ENCODE results near the gene ZNF19. TPM values are rescaled to one million over a fixed set of nuclear protein-coding genes. Genes with fewer than 3 reads are reported as not detected.
"Not testable (repeated sequence)": the region's sequence is repeated elsewhere in the genome, so short reads cannot be mapped to it uniquely, and the experiment has no call there.

ZNF19 gene
- total RNA-seq, 2 experiments from 2014 or later: 3.7 to 3.9 TPM

GRCh38 chr16:71504901-71505300 lies 15.8 kb upstream of the ZNF19 start:
- CTCF ChIA-PET (ENCODE audit: unreplicated experiment): no interaction called here

GRCh38 chr16:71504051-71504450 lies 14.9 kb upstream of the ZNF19 start:
- DNase-seq (ENCODE audit: low spot score); H3K9me3 ChIP-seq (ENCODE audit: low read length); H3K9me2 ChIP-seq (ENCODE audit: insufficient read depth, low read length); H3K79me2 ChIP-seq (ENCODE audit: insufficient read depth, low read depth, low read length); H2AFZ ChIP-seq (ENCODE audit: low read length); H3K36me3 ChIP-seq (ENCODE audit: insufficient read depth, low read length); H3K4me3 ChIP-seq (ENCODE audit: low read depth, low read length, poor library complexity, severe bottlenecking); CTCF ChIA-PET (ENCODE audit: unreplicated experiment); H4K20me1 ChIP-seq (ENCODE audit: insufficient read depth, low read length); H3K27ac ChIP-seq (ENCODE audit: low read depth, low read length, poor library complexity, severe bottlenecking); intact Hi-C loops (cut with micrococcal nuclease; ENCODE audit: unreplicated experiment); POLR2A ChIA-PET; H3K4me1 ChIP-seq (ENCODE audit: insufficient read depth, low read length, poor library complexity, severe bottlenecking); BruUV-seq (replicated peaks); H3K4me2 ChIP-seq (ENCODE audit: low read length): not testable (repeated sequence)

More at GRCh38 chr16:71504901-71505300, 15.8 kb upstream of the ZNF19 start:
- no peaks in the 10 kb centered on the region for H3K79me2 ChIP-seq (ENCODE audit: insufficient read depth, low read depth, low read length)
- H3K4me1 ChIP-seq (ENCODE audit: insufficient read depth, low read length, poor library complexity, severe bottlenecking): no peaks in the 10 kb centered on the region
- H3K9me2 ChIP-seq (ENCODE audit: insufficient read depth, low read length): no peaks in the 10 kb centered on the region
- H2AFZ ChIP-seq (ENCODE audit: low read length): no peak overlapping the region
- no peaks in the 10 kb centered on the region for H3K36me3 ChIP-seq (ENCODE audit: insufficient read depth, low read length)
- intact Hi-C loops (cut with micrococcal nuclease; ENCODE audit: unreplicated experiment): no loop called here
- POLR2A ChIA-PET: no interaction called here
- no peaks in the 10 kb centered on the region for H3K9me3 ChIP-seq (ENCODE audit: low read length)
- H3K4me2 ChIP-seq (ENCODE audit: low read length): no peak overlapping the region
- no peak for DNase-seq (ENCODE audit: low spot score)
- no peak overlapping the region for H3K27ac ChIP-seq (ENCODE audit: low read depth, low read length, poor library complexity, severe bottlenecking)
- H4K20me1 ChIP-seq (ENCODE audit: insufficient read depth, low read length): no peaks in the 10 kb centered on the region
- H3K4me3 ChIP-seq (ENCODE audit: low read depth, low read length, poor library complexity, severe bottlenecking): no peak overlapping the region
- no TSS peak for BruUV-seq (replicated peaks)
- TF ChIP-seq EZH2phosphoT487 (IDR thresholded peaks at IDR 0.05; ENCODE audit: borderline replicate concordance, low read depth, low read length) (no peak), CTCF (conservative IDR thresholded peaks at IDR 0.05; ENCODE audit: low read length) (no peak)

- no TSS peak for BruUV-seq (replicated peaks)
- POLR2A ChIA-PET: no interaction called here
- TF ChIP-seq CTCF (conservative IDR thresholded peaks at IDR 0.05; ENCODE audit: low read length): peak; percentile 55
- no peak for TF ChIP-seq EZH2phosphoT487 (IDR thresholded peaks at IDR 0.05; ENCODE audit: borderline replicate concordance, low read depth, low read length)
Observed at GRCh38 chr16:71501547-71501946, 12.4 kb upstream of the ZNF19 start.

More at GRCh38 chr16:71501547-71501946, 12.4 kb upstream of the ZNF19 start:
- Histone ChIP-seq H4K20me1 (ENCODE audit: insufficient read depth, low read length) (no peaks in the 10 kb centered on the region), H3K9me3 (ENCODE audit: low read length) (no peaks in the 10 kb centered on the region), H3K79me2 (ENCODE audit: insufficient read depth, low read depth, low read length) (no peaks in the 10 kb centered on the region), H3K36me3 (ENCODE audit: insufficient read depth, low read length) (no peaks in the 10 kb centered on the region), H3K27ac (ENCODE audit: low read depth, low read length, poor library complexity, severe bottlenecking) (no peak overlapping the region), H3K4me2 (ENCODE audit: low read length) (no peak overlapping the region), H3K4me3 (ENCODE audit: low read depth, low read length, poor library complexity, severe bottlenecking) (no peak overlapping the region), H3K4me1 (ENCODE audit: insufficient read depth, low read length, poor library complexity, severe bottlenecking) (no peaks in the 10 kb centered on the region), H3K9me2 (ENCODE audit: insufficient read depth, low read length) (no peaks in the 10 kb centered on the region), H2AFZ (ENCODE audit: low read length) (no peak overlapping the region)
- intact Hi-C loops (cut with micrococcal nuclease; ENCODE audit: unreplicated experiment): no loop called here
- peak; percentile 13 for DNase-seq (ENCODE audit: low spot score)
- CTCF ChIA-PET (ENCODE audit: unreplicated experiment): interaction anchor here (0.9 to 1.5 kb wide), 2 partner anchors 64 to 109 kb away, joined by 3 to 7 read pairs; no protein-coding TSS in a partner anchor

All from OCI-LY7 (cell line).